Activated T-cell treated with anti-CD3 and anti-CD28 coated beads, Interleukin-2, amount 50 U/mL, for 72 hours (primary cell): ENCODE results near the gene PTPRT. TPM values are rescaled to one million over a fixed set of nuclear protein-coding genes. Genes with fewer than 3 reads are reported as not detected.

Source experiments
- ATAC-seq, 2 donors: fragments of 150-1000 bp; cut with Tn5 transposase; replicated peaks in 1 of 2; 2 replicates each; pipeline ENCODE4 v1.10.0; 2021; ENCODE audit warnings: moderate library complexity in 2 of 2, mild to moderate bottlenecking in 1 of 2
- DNase-seq, 2 donors: peaks; one replicate each; pipeline ENCODE4 v3.0.0; 2021 to 2022; ENCODE audit warnings: mixed read lengths in 1 of 2
- H3K27ac Mint-ChIP-seq: one replicate; pipeline ENCODE4 v1.8.0; 2022; ENCODE audit warnings: mild to moderate bottlenecking, moderate library complexity, mixed read lengths
- H3K27me3 Mint-ChIP-seq: one replicate; pipeline ENCODE4 v1.8.0; 2022; ENCODE audit warnings: low read depth, mixed read lengths
- H3K36me3 Mint-ChIP-seq, 2 donors: one replicate each; pipeline ENCODE4 v1.8.0; 2022; ENCODE audit warnings: mixed read lengths in 2 of 2, mild to moderate bottlenecking in 1 of 2; ENCODE audit not compliant: insufficient read depth in 2 of 2
- H3K4me1 Mint-ChIP-seq: one replicate; pipeline ENCODE4 v1.8.0; 2022; ENCODE audit warnings: low read depth, mixed read lengths
- H3K4me3 Mint-ChIP-seq, 2 donors: one replicate each; pipeline ENCODE4 v1.8.0; 2022; ENCODE audit warnings: mild to moderate bottlenecking in 2 of 2, mixed read lengths in 2 of 2, moderate library complexity in 2 of 2
- H3K9me3 Mint-ChIP-seq, 2 donors: one replicate each; pipeline ENCODE4 v1.8.0; 2022; ENCODE audit warnings: mixed read lengths in 2 of 2
- total RNA-seq, 2 donors: library from RNA; stranded (reverse); gene quantifications; one replicate each; pipeline ENCODE4 v1.2.3, GENCODE V29; 2022

Gene PTPRT
- total RNA-seq, 2 donors from 2014 or later = not detected

- H3K36me3 Mint-ChIP-seq = no peaks in the 10 kb centered on the region
- no peak for ATAC-seq
- no peaks in the 10 kb centered on the region for H3K4me1 Mint-ChIP-seq
- no peaks in the 10 kb centered on the region for H3K27me3 Mint-ChIP-seq
- DNase-seq = no peak
- H3K9me3 Mint-ChIP-seq = peaks cover 2% of the 10 kb centered on the region in 2 donors
- H3K4me3 Mint-ChIP-seq = no peak overlapping the region
- no peak overlapping the region for H3K27ac Mint-ChIP-seq
These were observed 1055.2 kb downstream of the PTPRT start for GRCh38 chr20:42134265-42135098.

- Mint-ChIP-seq H3K4me1 (no peaks in the 10 kb centered on the region), H3K27me3 (no peaks in the 10 kb centered on the region), H3K27ac (no peak overlapping the region), H3K9me3 (peaks cover 0 to 2% of the 10 kb centered on the region in 2 donors), H3K36me3 (no peaks in the 10 kb centered on the region), H3K4me3 (no peak overlapping the region)
- DNase-seq (no peak), ATAC-seq (no peak)
These were observed 1058.7 kb downstream of the PTPRT start for GRCh38 chr20:42130810-42131596.

- ATAC-seq (no peak), DNase-seq (no peak)
- Mint-ChIP-seq H3K9me3 (peaks cover 0 to 3% of the 10 kb centered on the region in 2 donors), H3K27me3 (no peaks in the 10 kb centered on the region), H3K4me1 (no peaks in the 10 kb centered on the region), H3K36me3 (peaks cover 0 to 2% of the 10 kb centered on the region in 2 donors), H3K4me3 (no peak overlapping the region), H3K27ac (no peak overlapping the region)
These were observed 1064.3 kb downstream of the PTPRT start for GRCh38 chr20:42125426-42125825.

- no peaks in the 10 kb centered on the region for H3K27me3 Mint-ChIP-seq
- H3K4me1 Mint-ChIP-seq = no peaks in the 10 kb centered on the region
- DNase-seq (no peak), ATAC-seq (no peak)
- H3K4me3 Mint-ChIP-seq = no peak overlapping the region
- H3K9me3 Mint-ChIP-seq = peaks cover 0 to 3% of the 10 kb centered on the region in 2 donors
- H3K27ac Mint-ChIP-seq = no peak overlapping the region
- H3K36me3 Mint-ChIP-seq = peaks cover 0 to 2% of the 10 kb centered on the region in 2 donors
These were observed 1065.7 kb downstream of the PTPRT start for GRCh38 chr20:42123981-42124473.

GRCh38 chr20:42118409-42119125 lies 1071.1 kb downstream of the PTPRT start:
- DNase-seq (no peak), ATAC-seq (no peak)
- no peaks in the 10 kb centered on the region for H3K27me3 Mint-ChIP-seq
- no peak overlapping the region for H3K27ac Mint-ChIP-seq
- H3K4me3 Mint-ChIP-seq = no peak overlapping the region
- peaks cover 0 to 6% of the 10 kb centered on the region in 2 donors for H3K9me3 Mint-ChIP-seq
- H3K4me1 Mint-ChIP-seq = no peaks in the 10 kb centered on the region
- H3K36me3 Mint-ChIP-seq = no peaks in the 10 kb centered on the region

- Mint-ChIP-seq H3K36me3 (no peaks in the 10 kb centered on the region), H3K4me1 (no peaks in the 10 kb centered on the region), H3K27ac (no peak overlapping the region), H3K4me3 (no peak overlapping the region), H3K27me3 (no peaks in the 10 kb centered on the region), H3K9me3 (peaks cover 0 to 6% of the 10 kb centered on the region in 2 donors)
- no peak for DNase-seq
- no peak for ATAC-seq
These were observed 1071.7 kb downstream of the PTPRT start for GRCh38 chr20:42118001-42118400.

GRCh38 chr20:42113236-42113635 lies 1076.5 kb downstream of the PTPRT start:
- Mint-ChIP-seq H3K4me1 (no peaks in the 10 kb centered on the region), H3K27me3 (no peaks in the 10 kb centered on the region), H3K9me3 (peaks cover 0 to 3% of the 10 kb centered on the region in 2 donors), H3K4me3 (no peak overlapping the region), H3K27ac (no peak overlapping the region), H3K36me3 (no peaks in the 10 kb centered on the region)
- ATAC-seq (no peak), DNase-seq (no peak)

- no peak overlapping the region for H3K4me3 Mint-ChIP-seq
- no peaks in the 10 kb centered on the region for H3K36me3 Mint-ChIP-seq
- peaks cover 0 to 3% of the 10 kb centered on the region in 2 donors for H3K9me3 Mint-ChIP-seq
- no peak overlapping the region for H3K27ac Mint-ChIP-seq
- H3K4me1 Mint-ChIP-seq = no peaks in the 10 kb centered on the region
- H3K27me3 Mint-ChIP-seq = no peaks in the 10 kb centered on the region
- ATAC-seq = no peak
- DNase-seq = no peak
These were observed 1077.5 kb downstream of the PTPRT start for GRCh38 chr20:42112161-42112560.

GRCh38 chr20:42111349-42111748 lies 1078.4 kb downstream of the PTPRT start:
- Mint-ChIP-seq H3K4me3 (no peak overlapping the region), H3K36me3 (no peaks in the 10 kb centered on the region), H3K27ac (no peak overlapping the region), H3K27me3 (no peaks in the 10 kb centered on the region), H3K9me3 (peaks cover 0 to 3% of the 10 kb centered on the region in 2 donors), H3K4me1 (no peaks in the 10 kb centered on the region)
- DNase-seq (no peak), ATAC-seq (no peak)

- ATAC-seq = no peak
- Mint-ChIP-seq H3K27ac (no peak overlapping the region), H3K27me3 (no peaks in the 10 kb centered on the region), H3K4me1 (no peaks in the 10 kb centered on the region), H3K4me3 (no peak overlapping the region), H3K9me3 (peaks cover 0 to 3% of the 10 kb centered on the region in 2 donors), H3K36me3 (no peaks in the 10 kb centered on the region)
- DNase-seq = no peak
These were observed 1079.4 kb downstream of the PTPRT start for GRCh38 chr20:42110301-42110700.

GRCh38 chr20:42102000-42102399 lies 1087.7 kb downstream of the PTPRT start:
- Mint-ChIP-seq H3K9me3 (peaks cover 0 to 2% of the 10 kb centered on the region in 2 donors), H3K36me3 (no peaks in the 10 kb centered on the region), H3K27ac (no peak overlapping the region), H3K27me3 (no peaks in the 10 kb centered on the region), H3K4me1 (no peaks in the 10 kb centered on the region), H3K4me3 (no peak overlapping the region)
- DNase-seq (no peak), ATAC-seq (no peak)

GRCh38 chr20:42100137-42100704 lies 1089.5 kb downstream of the PTPRT start:
- no peak for ATAC-seq
- Mint-ChIP-seq H3K9me3 (peaks cover 0 to 2% of the 10 kb centered on the region in 2 donors), H3K36me3 (no peaks in the 10 kb centered on the region), H3K27ac (no peak overlapping the region), H3K4me1 (no peaks in the 10 kb centered on the region), H3K27me3 (no peaks in the 10 kb centered on the region), H3K4me3 (no peak overlapping the region)
- DNase-seq = no peak
